H9 (cell line): ENCODE results near the gene PFDN1. TPM values are rescaled to one million over a fixed set of nuclear protein-coding genes. Genes with fewer than 3 reads are reported as not detected.
A peak's percentile ranks its signal among the peaks of the same experiment; 100 is the strongest.

ENCODE experiments used
- DNase-seq: peaks from one replicate; pipeline ENCODE4 v3.0.0-alpha.2; 2017
- H2AFZ ChIP-seq: one replicate; pipeline ENCODE4 v1.6.1; 2013; ENCODE audit warnings: mild to moderate bottlenecking, low read length, control low read depth, moderate library complexity
- H2AK5ac ChIP-seq: 2 replicates; pipeline ENCODE4 v1.6.1; 2013; ENCODE audit warnings: low read length, control low read depth, mixed read lengths; ENCODE audit not compliant: insufficient read length
- H2BK120ac ChIP-seq: one replicate; pipeline ENCODE4 v1.6.1; 2013; ENCODE audit warnings: low read depth, mild to moderate bottlenecking, low read length, control low read depth, inconsistent platforms; ENCODE audit not compliant: poor library complexity, severe bottlenecking
- H2BK12ac ChIP-seq: 2 replicates; pipeline ENCODE4 v1.6.1; 2013; ENCODE audit warnings: low read length, control low read depth, mixed read lengths, low read depth; ENCODE audit not compliant: insufficient read length
- H2BK15ac ChIP-seq: 2 replicates; pipeline ENCODE4 v1.6.1; 2013; ENCODE audit warnings: low read depth, low read length, control low read depth
- H2BK20ac ChIP-seq: one replicate; pipeline ENCODE4 v1.6.1; 2013; ENCODE audit warnings: low read depth, mild to moderate bottlenecking, low read length, control low read depth, inconsistent platforms; ENCODE audit not compliant: poor library complexity, severe bottlenecking
- H2BK5ac ChIP-seq: 2 replicates; pipeline ENCODE4 v1.6.1; 2013; ENCODE audit warnings: low read length, control low read depth, mixed read lengths; ENCODE audit not compliant: insufficient read length
- H3K14ac ChIP-seq: 2 replicates; pipeline ENCODE4 v1.6.1; 2013; ENCODE audit warnings: low read length, control low read depth; ENCODE audit not compliant: insufficient read depth
- H3K18ac ChIP-seq: 2 replicates; pipeline ENCODE4 v1.6.1; 2013; ENCODE audit warnings: low read depth, mild to moderate bottlenecking, mixed read lengths, low read length, control low read depth; ENCODE audit not compliant: insufficient read length
- H3K23ac ChIP-seq: 2 replicates; pipeline ENCODE4 v1.6.1; 2013; ENCODE audit warnings: low read length, control low read depth, mixed read lengths, low read depth; ENCODE audit not compliant: insufficient read length
- H3K23me2 ChIP-seq: 2 replicates; pipeline ENCODE4 v1.6.1; 2013; ENCODE audit warnings: low read depth, mild to moderate bottlenecking, mixed read lengths, low read length, control low read depth; ENCODE audit not compliant: insufficient read length, poor library complexity, severe bottlenecking
- H3K27ac ChIP-seq: 2 replicates; pipeline ENCODE4 v1.5.1; 2013; ENCODE audit warnings: low read length, control low read depth, mixed read lengths, low read depth; ENCODE audit not compliant: insufficient read length
- H3K27me3 ChIP-seq: 2 replicates; pipeline ENCODE4 v1.6.1; 2013; ENCODE audit warnings: low read length, control low read depth, inconsistent platforms; ENCODE audit not compliant: insufficient read depth
- H3K4ac ChIP-seq: 2 replicates; pipeline ENCODE4 v1.6.1; 2013; ENCODE audit warnings: low read depth, mild to moderate bottlenecking, control low read depth, inconsistent platforms, low read length, moderate library complexity
- H3K4me1 ChIP-seq: 2 replicates; pipeline ENCODE4 v1.6.1; 2013; ENCODE audit warnings: low read length, control low read depth, inconsistent platforms; ENCODE audit not compliant: insufficient read depth
- H3K4me2 ChIP-seq: 2 replicates; pipeline ENCODE4 v1.6.1; 2013; ENCODE audit warnings: low read length, control low read depth, mixed read lengths; ENCODE audit not compliant: insufficient read length, insufficient read depth
- H3K56ac ChIP-seq: 2 replicates; pipeline ENCODE4 v1.6.1; 2013; ENCODE audit warnings: low read depth, mild to moderate bottlenecking, mixed read lengths, low read length, control low read depth; ENCODE audit not compliant: insufficient read length
- H3K79me1 ChIP-seq: 2 replicates; pipeline ENCODE4 v1.6.1; 2013; ENCODE audit warnings: low read depth, mild to moderate bottlenecking, moderate library complexity, low read length, control low read depth, inconsistent platforms; ENCODE audit not compliant: insufficient read depth, poor library complexity, severe bottlenecking
- H3K79me2 ChIP-seq: 2 replicates; pipeline ENCODE4 v1.6.1; 2013; ENCODE audit warnings: low read length, control low read depth, inconsistent platforms; ENCODE audit not compliant: insufficient read depth
- H3K9ac ChIP-seq: 2 replicates; pipeline ENCODE4 v1.6.1; 2013; ENCODE audit warnings: low read length, control low read depth, mixed read lengths; ENCODE audit not compliant: insufficient read length; ENCODE audit errors: extremely low read depth
- H3K9me3 ChIP-seq: one replicate; pipeline ENCODE4 v1.6.1; 2013; ENCODE audit warnings: low read depth, low read length, inconsistent platforms; ENCODE audit not compliant: control insufficient read depth
- H3T11ph ChIP-seq: one replicate; pipeline ENCODE4 v1.6.1; 2013; ENCODE audit warnings: mild to moderate bottlenecking, low read length, control low read depth, inconsistent platforms
- H4K20me1 ChIP-seq: one replicate; pipeline ENCODE4 v1.6.1; 2013; ENCODE audit not compliant: control insufficient read depth, insufficient read length, insufficient read depth
- H4K5ac ChIP-seq: 2 replicates; pipeline ENCODE4 v1.6.1; 2013; ENCODE audit warnings: low read depth, mild to moderate bottlenecking, mixed read lengths, low read length, control low read depth; ENCODE audit not compliant: insufficient read length
- H4K8ac ChIP-seq: replicated peaks from 2 replicates; pipeline ENCODE4 v1.6.1; 2013; ENCODE audit warnings: low read length, control low read depth, mixed read lengths, low read depth; ENCODE audit not compliant: insufficient read length
- H4K91ac ChIP-seq: 2 replicates; pipeline ENCODE4 v1.6.1; 2013; ENCODE audit warnings: low read depth, mild to moderate bottlenecking, moderate library complexity, mixed read lengths, low read length, control low read depth; ENCODE audit not compliant: insufficient read length
- H3K27ac Mint-ChIP-seq, 3 experiments: 2 replicates in 2 of 3; 3 replicates in 1 of 3; pipeline ENCODE4 v1.8.0; 2020 to 2021; ENCODE audit warnings: mixed read lengths in 3 of 3, mild to moderate bottlenecking in 1 of 3, moderate library complexity in 1 of 3
- H3K27me3 Mint-ChIP-seq: 2 replicates; pipeline ENCODE4 v1.8.0; 2021; ENCODE audit warnings: low read depth, mild to moderate bottlenecking, moderate library complexity, mixed read lengths
- H3K36me3 Mint-ChIP-seq, 3 experiments: 2 replicates in 2 of 3; 3 replicates in 1 of 3; pipeline ENCODE4 v1.8.0; 2020 to 2021; ENCODE audit warnings: low read depth in 3 of 3, mixed read lengths in 3 of 3; ENCODE audit not compliant: insufficient read depth in 1 of 3
- H3K4me1 Mint-ChIP-seq, 2 experiments: 2 replicates each; pipeline ENCODE4 v1.8.0; 2020; ENCODE audit warnings: mixed read lengths in 2 of 2
- H3K4me3 Mint-ChIP-seq, 2 experiments: 2 replicates in 1 of 2; 3 replicates in 1 of 2; pipeline ENCODE4 v1.8.0; 2020 to 2021; ENCODE audit warnings: mild to moderate bottlenecking in 2 of 2, mixed read lengths in 2 of 2, moderate library complexity in 1 of 2
- H3K9me3 Mint-ChIP-seq, 2 experiments: 2 replicates in 1 of 2; 3 replicates in 1 of 2; pipeline ENCODE4 v1.8.0; 2020; ENCODE audit warnings: mild to moderate bottlenecking in 2 of 2, mixed read lengths in 2 of 2, moderate library complexity in 1 of 2
- CTCF ChIP-seq: fragments of 200-600 bp; sonication (generic); conservative IDR thresholded peaks from 3 replicates; pipeline ENCODE4 v1.8.0; 2021; ENCODE audit warnings: antibody characterized with exemption, mild to moderate bottlenecking
- whole genome bisulfite sequencing: extraction: QIAGEN DNeasy Blood & Tissue Kit; methylation state at CpG from one replicate; pipeline ENCODE4 v1.1.7; 2013; ENCODE audit warnings: missing lambda C conversion rate, low lambda C conversion rate, mixed read lengths; ENCODE audit not compliant: insufficient read length; ENCODE audit errors: extremely low coverage; 5-methylcytosine and 5-hydroxymethylcytosine counted together
- total RNA-seq: library from RNA; stranded (reverse); gene quantifications from 2 replicates; pipeline ENCODE4 v1.2.1, GENCODE V29; 2021

PFDN1 gene
- total RNA-seq, 1 experiment from 2014 or later: 58.3 TPM

- WGBS: no CpG with 5 or more reads among the region's 5 CpGs
- H2AK5ac ChIP-seq: no peak overlapping the region
- peaks cover 32 to 34% of the 10 kb centered on the region in 2 experiments for H3K4me1 Mint-ChIP-seq
- no peak overlapping the region for H3K4me2 ChIP-seq
- H3K18ac ChIP-seq: no peak overlapping the region
- H4K5ac ChIP-seq: no peak overlapping the region
- no peak overlapping the region for H3K14ac ChIP-seq
- H3K27ac ChIP-seq: no peak overlapping the region
- DNase-seq: no peak
- peaks cover 5 to 24% (median 11%) of the 10 kb centered on the region in 3 experiments; a peak in 6 of 7 replicates for H3K36me3 Mint-ChIP-seq
- H2BK15ac ChIP-seq: no peak overlapping the region
- no peak overlapping the region for H2BK12ac ChIP-seq
- no peak overlapping the region; a peak in 1 of 5 replicates for H3K4me3 Mint-ChIP-seq
- no peak overlapping the region for H3K4ac ChIP-seq
- H3K9ac ChIP-seq: no peak overlapping the region
- no peak overlapping the region for H2AFZ ChIP-seq
- H2BK20ac ChIP-seq: no peak overlapping the region
- no peaks in the 10 kb centered on the region for H3K9me3 Mint-ChIP-seq
- H3K27ac Mint-ChIP-seq: peak overlapping the region in 2 of 3 experiments; percentile 4 to 29; a peak in 1 of 7 replicates
- H3K9me3 ChIP-seq: no peaks in the 10 kb centered on the region
- H3K4me1 ChIP-seq: peaks cover 9% of the 10 kb centered on the region
- H3K23me2 ChIP-seq: no peaks in the 10 kb centered on the region
- H3T11ph ChIP-seq: no peak overlapping the region
- H4K91ac ChIP-seq: no peak overlapping the region
- H3K79me2 ChIP-seq: no peaks in the 10 kb centered on the region
- no peak overlapping the region for H3K56ac ChIP-seq
- no peaks in the 10 kb centered on the region for H3K27me3 Mint-ChIP-seq
- H4K20me1 ChIP-seq: no peaks in the 10 kb centered on the region
- no peak overlapping the region for H3K23ac ChIP-seq
- no peaks in the 10 kb centered on the region for H3K79me1 ChIP-seq
- H3K27me3 ChIP-seq: no peaks in the 10 kb centered on the region
- H2BK5ac ChIP-seq: no peak overlapping the region
- H4K8ac ChIP-seq: no peak overlapping the region
- TF ChIP-seq CTCF: no peak
- H2BK120ac ChIP-seq: no peak overlapping the region
These were observed 57.6 kb downstream of the PFDN1 start for GRCh38 chr5:140245341-140245740.
